H9 (cell line): Measurements from ENCODE around the gene VWA8. TPM values are rescaled to one million over a fixed set of nuclear protein-coding genes. Genes with fewer than 3 reads are reported as not detected.

Source experiments
- DNase-seq: peaks from one replicate; pipeline ENCODE4 v3.0.0-alpha.2; 2017
- H2AFZ ChIP-seq: one replicate; pipeline ENCODE4 v1.6.1; 2013; ENCODE audit warnings: mild to moderate bottlenecking, low read length, control low read depth, moderate library complexity
- H2AK5ac ChIP-seq: 2 replicates; pipeline ENCODE4 v1.6.1; 2013; ENCODE audit warnings: low read length, control low read depth, mixed read lengths; ENCODE audit not compliant: insufficient read length
- H2BK120ac ChIP-seq: one replicate; pipeline ENCODE4 v1.6.1; 2013; ENCODE audit warnings: low read depth, mild to moderate bottlenecking, low read length, control low read depth, inconsistent platforms; ENCODE audit not compliant: poor library complexity, severe bottlenecking
- H2BK12ac ChIP-seq: 2 replicates; pipeline ENCODE4 v1.6.1; 2013; ENCODE audit warnings: low read length, control low read depth, mixed read lengths, low read depth; ENCODE audit not compliant: insufficient read length
- H2BK15ac ChIP-seq: 2 replicates; pipeline ENCODE4 v1.6.1; 2013; ENCODE audit warnings: low read depth, low read length, control low read depth
- H2BK20ac ChIP-seq: one replicate; pipeline ENCODE4 v1.6.1; 2013; ENCODE audit warnings: low read depth, mild to moderate bottlenecking, low read length, control low read depth, inconsistent platforms; ENCODE audit not compliant: poor library complexity, severe bottlenecking
- H2BK5ac ChIP-seq: 2 replicates; pipeline ENCODE4 v1.6.1; 2013; ENCODE audit warnings: low read length, control low read depth, mixed read lengths; ENCODE audit not compliant: insufficient read length
- H3K14ac ChIP-seq: 2 replicates; pipeline ENCODE4 v1.6.1; 2013; ENCODE audit warnings: low read length, control low read depth; ENCODE audit not compliant: insufficient read depth
- H3K18ac ChIP-seq: 2 replicates; pipeline ENCODE4 v1.6.1; 2013; ENCODE audit warnings: low read depth, mild to moderate bottlenecking, mixed read lengths, low read length, control low read depth; ENCODE audit not compliant: insufficient read length
- H3K23ac ChIP-seq: 2 replicates; pipeline ENCODE4 v1.6.1; 2013; ENCODE audit warnings: low read length, control low read depth, mixed read lengths, low read depth; ENCODE audit not compliant: insufficient read length
- H3K23me2 ChIP-seq: 2 replicates; pipeline ENCODE4 v1.6.1; 2013; ENCODE audit warnings: low read depth, mild to moderate bottlenecking, mixed read lengths, low read length, control low read depth; ENCODE audit not compliant: insufficient read length, poor library complexity, severe bottlenecking
- H3K27ac ChIP-seq: 2 replicates; pipeline ENCODE4 v1.5.1; 2013; ENCODE audit warnings: low read length, control low read depth, mixed read lengths, low read depth; ENCODE audit not compliant: insufficient read length
- H3K27me3 ChIP-seq: 2 replicates; pipeline ENCODE4 v1.6.1; 2013; ENCODE audit warnings: low read length, control low read depth, inconsistent platforms; ENCODE audit not compliant: insufficient read depth
- H3K4ac ChIP-seq: 2 replicates; pipeline ENCODE4 v1.6.1; 2013; ENCODE audit warnings: low read depth, mild to moderate bottlenecking, control low read depth, inconsistent platforms, low read length, moderate library complexity
- H3K4me1 ChIP-seq: 2 replicates; pipeline ENCODE4 v1.6.1; 2013; ENCODE audit warnings: low read length, control low read depth, inconsistent platforms; ENCODE audit not compliant: insufficient read depth
- H3K4me2 ChIP-seq: 2 replicates; pipeline ENCODE4 v1.6.1; 2013; ENCODE audit warnings: low read length, control low read depth, mixed read lengths; ENCODE audit not compliant: insufficient read length, insufficient read depth
- H3K56ac ChIP-seq: 2 replicates; pipeline ENCODE4 v1.6.1; 2013; ENCODE audit warnings: low read depth, mild to moderate bottlenecking, mixed read lengths, low read length, control low read depth; ENCODE audit not compliant: insufficient read length
- H3K79me1 ChIP-seq: 2 replicates; pipeline ENCODE4 v1.6.1; 2013; ENCODE audit warnings: low read depth, mild to moderate bottlenecking, moderate library complexity, low read length, control low read depth, inconsistent platforms; ENCODE audit not compliant: insufficient read depth, poor library complexity, severe bottlenecking
- H3K79me2 ChIP-seq: 2 replicates; pipeline ENCODE4 v1.6.1; 2013; ENCODE audit warnings: low read length, control low read depth, inconsistent platforms; ENCODE audit not compliant: insufficient read depth
- H3K9ac ChIP-seq: 2 replicates; pipeline ENCODE4 v1.6.1; 2013; ENCODE audit warnings: low read length, control low read depth, mixed read lengths; ENCODE audit not compliant: insufficient read length; ENCODE audit errors: extremely low read depth
- H3K9me3 ChIP-seq: one replicate; pipeline ENCODE4 v1.6.1; 2013; ENCODE audit warnings: low read depth, low read length, inconsistent platforms; ENCODE audit not compliant: control insufficient read depth
- H3T11ph ChIP-seq: one replicate; pipeline ENCODE4 v1.6.1; 2013; ENCODE audit warnings: mild to moderate bottlenecking, low read length, control low read depth, inconsistent platforms
- H4K20me1 ChIP-seq: one replicate; pipeline ENCODE4 v1.6.1; 2013; ENCODE audit not compliant: control insufficient read depth, insufficient read length, insufficient read depth
- H4K5ac ChIP-seq: 2 replicates; pipeline ENCODE4 v1.6.1; 2013; ENCODE audit warnings: low read depth, mild to moderate bottlenecking, mixed read lengths, low read length, control low read depth; ENCODE audit not compliant: insufficient read length
- H4K8ac ChIP-seq: replicated peaks from 2 replicates; pipeline ENCODE4 v1.6.1; 2013; ENCODE audit warnings: low read length, control low read depth, mixed read lengths, low read depth; ENCODE audit not compliant: insufficient read length
- H4K91ac ChIP-seq: 2 replicates; pipeline ENCODE4 v1.6.1; 2013; ENCODE audit warnings: low read depth, mild to moderate bottlenecking, moderate library complexity, mixed read lengths, low read length, control low read depth; ENCODE audit not compliant: insufficient read length
- H3K27ac Mint-ChIP-seq, 3 experiments: 2 replicates in 2 of 3; 3 replicates in 1 of 3; pipeline ENCODE4 v1.8.0; 2020 to 2021; ENCODE audit warnings: mixed read lengths in 3 of 3, mild to moderate bottlenecking in 1 of 3, moderate library complexity in 1 of 3
- H3K27me3 Mint-ChIP-seq: 2 replicates; pipeline ENCODE4 v1.8.0; 2021; ENCODE audit warnings: low read depth, mild to moderate bottlenecking, moderate library complexity, mixed read lengths
- H3K36me3 Mint-ChIP-seq, 3 experiments: 2 replicates in 2 of 3; 3 replicates in 1 of 3; pipeline ENCODE4 v1.8.0; 2020 to 2021; ENCODE audit warnings: low read depth in 3 of 3, mixed read lengths in 3 of 3; ENCODE audit not compliant: insufficient read depth in 1 of 3
- H3K4me1 Mint-ChIP-seq, 2 experiments: 2 replicates each; pipeline ENCODE4 v1.8.0; 2020; ENCODE audit warnings: mixed read lengths in 2 of 2
- H3K4me3 Mint-ChIP-seq, 2 experiments: 2 replicates in 1 of 2; 3 replicates in 1 of 2; pipeline ENCODE4 v1.8.0; 2020 to 2021; ENCODE audit warnings: mild to moderate bottlenecking in 2 of 2, mixed read lengths in 2 of 2, moderate library complexity in 1 of 2
- H3K9me3 Mint-ChIP-seq, 2 experiments: 2 replicates in 1 of 2; 3 replicates in 1 of 2; pipeline ENCODE4 v1.8.0; 2020; ENCODE audit warnings: mild to moderate bottlenecking in 2 of 2, mixed read lengths in 2 of 2, moderate library complexity in 1 of 2
- CTCF ChIP-seq: fragments of 200-600 bp; sonication (generic); conservative IDR thresholded peaks from 3 replicates; pipeline ENCODE4 v1.8.0; 2021; ENCODE audit warnings: antibody characterized with exemption, mild to moderate bottlenecking
- WGBS: extraction: QIAGEN DNeasy Blood & Tissue Kit; methylation state at CpG from one replicate; pipeline ENCODE4 v1.1.7; 2013; ENCODE audit warnings: missing lambda C conversion rate, low lambda C conversion rate, mixed read lengths; ENCODE audit not compliant: insufficient read length; ENCODE audit errors: extremely low coverage; 5-methylcytosine and 5-hydroxymethylcytosine counted together
- total RNA-seq: library from RNA; stranded (reverse); gene quantifications from 2 replicates; pipeline ENCODE4 v1.2.1, GENCODE V29; 2021

Gene VWA8
- total RNA-seq, 1 experiment from 2014 or later: 17.4 TPM

DNA sequence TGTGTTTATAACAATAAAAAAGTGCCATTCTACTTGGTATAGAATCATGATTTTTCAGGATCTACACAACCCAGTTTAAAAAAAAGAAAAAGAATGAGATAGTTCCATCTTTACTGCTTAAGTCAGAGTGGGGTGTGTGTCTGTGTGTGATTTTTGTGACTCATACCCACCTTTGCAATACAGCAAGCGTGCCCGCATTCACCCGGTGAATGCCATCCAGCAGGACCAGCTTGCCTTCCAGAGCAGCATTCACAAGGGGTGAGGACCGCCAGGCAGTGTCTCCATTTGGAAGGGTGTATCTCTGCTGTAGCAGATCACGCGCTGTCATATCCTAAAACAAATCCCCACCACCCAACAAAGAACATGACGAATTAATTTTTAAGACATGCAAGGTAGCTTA is 127.7 kb downstream of the VWA8 start:
- H4K5ac ChIP-seq: no peak overlapping the region
- no peak overlapping the region for H3K14ac ChIP-seq
- no peaks in the 10 kb centered on the region for H4K20me1 ChIP-seq
- Mint-ChIP-seq H3K4me1 (no peaks in the 10 kb centered on the region), H3K9me3 (no peaks in the 10 kb centered on the region), H3K36me3 (peaks cover 6 to 16% (median 11%) of the 10 kb centered on the region in 3 experiments; a peak in 6 of 7 replicates), H3K27me3 (no peaks in the 10 kb centered on the region), H3K4me3 (no peak overlapping the region), H3K27ac (no peak overlapping the region)
- H2AFZ ChIP-seq: no peak overlapping the region
- H3K4me2 ChIP-seq: no peak overlapping the region
- no peak overlapping the region for H3K18ac ChIP-seq
- H3K27me3 ChIP-seq: no peaks in the 10 kb centered on the region
- no peak overlapping the region for H2BK5ac ChIP-seq
- H2BK15ac ChIP-seq: no peak overlapping the region
- no peaks in the 10 kb centered on the region; the same call in 1 of the 2 replicates for H3K4me1 ChIP-seq
- no peak overlapping the region for H2AK5ac ChIP-seq
- no peak for DNase-seq
- no peak overlapping the region for H3K4ac ChIP-seq
- WGBS: no CpG with 5 or more reads among the region's 7 CpGs
- no peak overlapping the region for H3K9ac ChIP-seq
- no peak overlapping the region for H3K56ac ChIP-seq
- H3K23ac ChIP-seq: no peak overlapping the region
- H4K91ac ChIP-seq: no peak overlapping the region
- H3K9me3 ChIP-seq: no peaks in the 10 kb centered on the region
- H3K23me2 ChIP-seq: no peaks in the 10 kb centered on the region
- no peak overlapping the region for H2BK120ac ChIP-seq
- no peak for TF ChIP-seq CTCF
- H3K79me1 ChIP-seq: no peaks in the 10 kb centered on the region
- H2BK12ac ChIP-seq: no peak overlapping the region
- H3K27ac ChIP-seq: no peak overlapping the region
- H3T11ph ChIP-seq: no peak overlapping the region
- H4K8ac ChIP-seq: no peak overlapping the region
- no peak overlapping the region for H2BK20ac ChIP-seq
- no peaks in the 10 kb centered on the region for H3K79me2 ChIP-seq
